Neural progenitor cell (in vitro differentiated cells): ENCODE results near the gene KLC1. TPM values are rescaled to one million over a fixed set of nuclear protein-coding genes. Genes with fewer than 3 reads are reported as not detected.
"Not testable (repeated sequence)": the region's sequence is repeated elsewhere in the genome, so short reads cannot be mapped to it uniquely, and the experiment has no call there.

ENCODE experiments used
- DNase-seq: peaks from one replicate; pipeline ENCODE4 v3.0.0-alpha.2; 2016; ENCODE audit warnings: low spot score
- H2AFZ ChIP-seq: fragments of 200-600 bp; sonication (generic); replicated peaks from 2 replicates; pipeline ENCODE4 v1.6.1; 2016; ENCODE audit warnings: antibody characterized with exemption
- H3F3A ChIP-seq: fragments of 200-600 bp; sonication (generic); 2 replicates; pipeline ENCODE4 v1.6.1; 2016; ENCODE audit warnings: antibody characterized with exemption, low read depth
- H3K27ac ChIP-seq: fragments of 200-600 bp; sonication (generic); 2 replicates; pipeline ENCODE4 v1.5.1; 2016; ENCODE audit warnings: mild to moderate bottlenecking
- H3K27me3 ChIP-seq: fragments of 200-600 bp; sonication (generic); 2 replicates; pipeline ENCODE4 v1.6.1; 2016; ENCODE audit warnings: mild to moderate bottlenecking, moderate library complexity
- H3K36me3 ChIP-seq: fragments of 200-600 bp; sonication (generic); 2 replicates; pipeline ENCODE4 v1.5.1; 2016
- H3K4me1 ChIP-seq: fragments of 200-600 bp; sonication (generic); 2 replicates; pipeline ENCODE4 v1.6.1; 2016; ENCODE audit warnings: mixed run types
- H3K4me2 ChIP-seq: fragments of 200-600 bp; sonication (generic); 2 replicates; pipeline ENCODE4 v1.6.1; 2016
- H3K4me3 ChIP-seq: fragments of 200-600 bp; sonication (generic); 2 replicates; pipeline ENCODE4 v1.5.1; 2016
- H3K79me2 ChIP-seq: fragments of 200-600 bp; sonication (generic); 2 replicates; pipeline ENCODE4 v1.6.1; 2016; ENCODE audit warnings: low read depth
- H3K9ac ChIP-seq: fragments of 200-600 bp; sonication (generic); 2 replicates; pipeline ENCODE4 v1.6.1; 2016
- H3K9me3 ChIP-seq: fragments of 200-600 bp; sonication (generic); 2 replicates; pipeline ENCODE4 v1.5.1; 2016; ENCODE audit warnings: low read depth
- H4K20me1 ChIP-seq: fragments of 200-600 bp; sonication (generic); 2 replicates; pipeline ENCODE4 v1.6.1; 2016; ENCODE audit warnings: low read depth
- H3K27ac Mint-ChIP-seq: 3 replicates; pipeline ENCODE4 v1.8.0; 2021; ENCODE audit warnings: mixed read lengths
- H3K27me3 Mint-ChIP-seq: 2 replicates; pipeline ENCODE4 v1.8.0; 2022; ENCODE audit warnings: low read depth, mild to moderate bottlenecking, inconsistent platforms, moderate library complexity, mixed read lengths; ENCODE audit not compliant: insufficient read depth
- H3K36me3 Mint-ChIP-seq: 3 replicates; pipeline ENCODE4 v1.8.0; 2021; ENCODE audit warnings: mixed read lengths
- H3K4me1 Mint-ChIP-seq: 3 replicates; pipeline ENCODE4 v1.8.0; 2021; ENCODE audit warnings: mixed read lengths
- H3K4me3 Mint-ChIP-seq: 3 replicates; pipeline ENCODE4 v1.8.0; 2021; ENCODE audit warnings: mild to moderate bottlenecking, moderate library complexity, mixed read lengths
- H3K9me3 Mint-ChIP-seq: 3 replicates; pipeline ENCODE4 v1.8.0; 2020; ENCODE audit warnings: mixed read lengths
- EZH2 ChIP-seq: fragments of 200-600 bp; sonication (generic); IDR thresholded peaks from 2 replicates; pipeline ENCODE4 v1.6.1; 2017; ENCODE audit warnings: antibody characterized with exemption, mild to moderate bottlenecking, moderate library complexity
- EZH2phosphoT487 ChIP-seq: fragments of 200-600 bp; sonication (generic); IDR thresholded peaks from 2 replicates; pipeline ENCODE4 v1.6.1; 2017; ENCODE audit warnings: antibody characterized with exemption
- total RNA-seq: library from RNA; depleted of rRNA; stranded (reverse); fragments of >200 nt; gene quantifications from 2 replicates; pipeline ENCODE4 v1.2.3, GENCODE V29; 2015; ENCODE audit warnings: low replicate concordance
- TF ChIP-seq, protein P1 (sequence below): fragments of 200-600 bp; sonication (generic); IDR thresholded peaks from 2 replicates; pipeline ENCODE4 v1.5.1; 2017; ENCODE audit warnings: antibody characterized with exemption, mild to moderate bottlenecking

KLC1 gene
- total RNA-seq, 1 donor from 2014 or later, result 163 TPM

DNA sequence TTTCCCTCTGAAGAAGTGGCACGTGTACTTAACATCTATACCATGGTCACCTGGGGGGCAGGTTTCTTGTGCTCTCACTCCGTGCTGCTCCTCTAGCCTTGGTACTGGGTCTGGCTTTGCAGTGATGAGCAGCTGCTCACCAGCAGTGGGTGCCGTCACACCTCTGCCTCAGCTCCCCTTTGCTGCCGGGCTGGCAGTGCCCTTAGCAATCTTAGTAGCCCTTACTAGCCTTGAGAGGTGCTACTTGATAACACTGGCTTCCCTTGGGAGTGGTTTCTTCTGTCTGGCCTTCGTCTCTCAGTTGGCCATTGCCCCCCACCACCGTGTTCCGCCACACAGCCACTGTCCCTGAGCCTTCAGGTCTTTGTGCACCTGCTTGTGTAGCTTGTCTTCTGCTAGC lies 22.6 kb downstream of the KLC1 start:
- H3K27me3 ChIP-seq, result no peaks in the 10 kb centered on the region
- H3K4me3 Mint-ChIP-seq, result peak overlapping the region; percentile 50
- H3K9me3 Mint-ChIP-seq, result no peaks in the 10 kb centered on the region
- peaks cover 73% of the 10 kb centered on the region for H4K20me1 ChIP-seq
- H3F3A ChIP-seq, result no peaks in the 10 kb centered on the region
- H3K4me1 Mint-ChIP-seq, result peaks cover 23% of the 10 kb centered on the region
- peaks cover 17% of the 10 kb centered on the region for H3K36me3 Mint-ChIP-seq
- TF ChIP-seq EZH2phosphoT487 (no peak), EZH2 (no peak)
- TF ChIP-seq, protein P1, sequence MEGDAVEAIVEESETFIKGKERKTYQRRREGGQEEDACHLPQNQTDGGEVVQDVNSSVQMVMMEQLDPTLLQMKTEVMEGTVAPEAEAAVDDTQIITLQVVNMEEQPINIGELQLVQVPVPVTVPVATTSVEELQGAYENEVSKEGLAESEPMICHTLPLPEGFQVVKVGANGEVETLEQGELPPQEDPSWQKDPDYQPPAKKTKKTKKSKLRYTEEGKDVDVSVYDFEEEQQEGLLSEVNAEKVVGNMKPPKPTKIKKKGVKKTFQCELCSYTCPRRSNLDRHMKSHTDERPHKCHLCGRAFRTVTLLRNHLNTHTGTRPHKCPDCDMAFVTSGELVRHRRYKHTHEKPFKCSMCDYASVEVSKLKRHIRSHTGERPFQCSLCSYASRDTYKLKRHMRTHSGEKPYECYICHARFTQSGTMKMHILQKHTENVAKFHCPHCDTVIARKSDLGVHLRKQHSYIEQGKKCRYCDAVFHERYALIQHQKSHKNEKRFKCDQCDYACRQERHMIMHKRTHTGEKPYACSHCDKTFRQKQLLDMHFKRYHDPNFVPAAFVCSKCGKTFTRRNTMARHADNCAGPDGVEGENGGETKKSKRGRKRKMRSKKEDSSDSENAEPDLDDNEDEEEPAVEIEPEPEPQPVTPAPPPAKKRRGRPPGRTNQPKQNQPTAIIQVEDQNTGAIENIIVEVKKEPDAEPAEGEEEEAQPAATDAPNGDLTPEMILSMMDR, result no peak
- H3K4me1 ChIP-seq, result no peaks in the 10 kb centered on the region
- no peak for DNase-seq
- H3K27me3 Mint-ChIP-seq, result no peaks in the 10 kb centered on the region
- no peaks in the 10 kb centered on the region for H3K36me3 ChIP-seq
- H3K27ac ChIP-seq, result no peak overlapping the region
- no peak overlapping the region for H3K4me3 ChIP-seq
- no peak overlapping the region for H3K4me2 ChIP-seq
- no peaks in the 10 kb centered on the region for H3K9me3 ChIP-seq
- H3K79me2 ChIP-seq, result peaks cover 89% of the 10 kb centered on the region
- H2AFZ ChIP-seq, result no peak overlapping the region
- peak overlapping the region; percentile 22 for H3K9ac ChIP-seq
- H3K27ac Mint-ChIP-seq, result no peak overlapping the region

DNA sequence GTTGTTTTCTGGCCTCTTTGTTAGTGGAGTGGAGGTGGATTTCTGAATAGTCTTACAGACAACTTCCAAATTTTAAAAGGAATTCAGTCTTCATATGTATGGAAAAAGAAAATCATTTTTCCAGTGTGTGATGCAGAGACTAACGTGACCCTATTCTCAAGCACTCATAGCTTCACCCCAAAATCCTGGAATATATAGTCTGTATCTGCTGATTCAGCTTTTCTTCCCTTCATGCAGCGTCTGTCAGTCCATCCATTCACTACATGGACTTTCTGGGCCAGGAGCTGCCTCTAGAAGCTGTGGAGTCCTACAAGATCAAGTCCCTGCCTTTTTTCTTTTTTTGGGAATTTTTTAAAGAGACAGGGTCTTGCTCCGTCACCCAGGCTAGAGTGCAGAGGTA lies 23.8 kb downstream of the KLC1 start:
- H3K9ac ChIP-seq, result no peak overlapping the region
- H3F3A ChIP-seq, result no peaks in the 10 kb centered on the region
- H3K27me3 Mint-ChIP-seq, result no peaks in the 10 kb centered on the region
- DNase-seq, result no peak
- no peaks in the 10 kb centered on the region for H3K36me3 ChIP-seq
- H3K27me3 ChIP-seq, result no peaks in the 10 kb centered on the region
- no peaks in the 10 kb centered on the region for H3K9me3 Mint-ChIP-seq
- no peak overlapping the region for H3K4me3 Mint-ChIP-seq
- no peak overlapping the region for H2AFZ ChIP-seq
- H3K4me3 ChIP-seq, result no peak overlapping the region
- H3K79me2 ChIP-seq, result peaks cover 81% of the 10 kb centered on the region
- H3K27ac ChIP-seq, result peak overlapping the region; percentile 35
- no peaks in the 10 kb centered on the region for H3K4me1 ChIP-seq
- H3K36me3 Mint-ChIP-seq, result peaks cover 22% of the 10 kb centered on the region
- H3K27ac Mint-ChIP-seq, result peak overlapping the region; percentile 7
- peaks cover 23% of the 10 kb centered on the region for H3K4me1 Mint-ChIP-seq
- H3K9me3 ChIP-seq, result no peaks in the 10 kb centered on the region
- peaks cover 64% of the 10 kb centered on the region for H4K20me1 ChIP-seq
- H3K4me2 ChIP-seq, result no peak overlapping the region
- TF ChIP-seq EZH2phosphoT487 (no peak), EZH2 (no peak)
- TF ChIP-seq, protein P1, result no peak

DNA sequence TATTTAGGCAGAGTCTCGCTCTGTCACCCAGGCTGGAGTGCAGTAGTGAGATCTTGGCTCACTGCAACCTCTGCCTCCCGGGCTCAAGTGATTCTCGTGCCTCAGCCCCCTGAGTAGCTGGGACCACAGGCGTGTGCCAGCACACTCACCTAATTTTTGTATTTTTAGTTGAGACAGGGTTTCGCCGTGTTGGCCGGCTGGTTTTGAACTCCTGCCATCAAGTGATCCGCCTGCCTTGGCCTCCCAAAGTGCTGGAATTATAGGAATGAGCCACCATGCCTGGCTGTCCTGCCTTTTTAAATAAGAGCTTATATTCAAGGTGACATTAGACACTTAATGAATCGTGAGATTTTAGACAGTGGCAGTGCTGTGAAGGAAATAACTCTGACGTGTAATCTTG lies 24.3 kb downstream of the KLC1 start:
- not testable (repeated sequence) for H3K4me3 Mint-ChIP-seq, H3K27ac Mint-ChIP-seq, H3K4me3 ChIP-seq, H3K27me3 ChIP-seq, H2AFZ ChIP-seq, H3F3A ChIP-seq, H3K9me3 Mint-ChIP-seq, H3K9ac ChIP-seq, H3K4me1 ChIP-seq, H3K9me3 ChIP-seq, H3K4me2 ChIP-seq, DNase-seq, H3K36me3 ChIP-seq, H3K27me3 Mint-ChIP-seq
- Histone ChIP-seq H4K20me1 (peaks cover 60% of the 10 kb centered on the region), H3K79me2 (peaks cover 76% of the 10 kb centered on the region), H3K27ac (peak overlapping the region; percentile 35)
- H3K36me3 Mint-ChIP-seq, result peaks cover 24% of the 10 kb centered on the region
- H3K4me1 Mint-ChIP-seq, result peaks cover 23% of the 10 kb centered on the region

DNA sequence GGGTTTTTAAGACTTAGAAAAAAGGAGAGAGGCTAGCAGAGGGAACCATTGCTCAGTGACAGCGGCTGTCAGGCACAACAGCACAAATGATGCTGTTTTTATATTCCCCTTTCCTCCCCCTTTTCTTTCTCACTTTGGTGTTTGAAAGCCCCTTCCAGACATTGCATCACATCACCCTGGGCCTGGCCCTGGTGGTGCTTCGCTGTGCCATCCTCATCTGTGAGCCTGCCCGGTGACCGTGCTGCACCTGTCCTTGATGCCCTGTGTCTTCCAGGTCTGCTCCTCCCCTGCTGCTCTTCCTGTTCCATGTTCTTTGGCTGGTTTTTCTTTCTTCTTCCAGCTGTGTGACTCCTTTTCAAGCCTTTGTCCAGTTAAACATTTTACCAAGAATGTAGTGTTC lies 24.8 kb downstream of the KLC1 start:
- Histone ChIP-seq H3K36me3 (no peaks in the 10 kb centered on the region), H3K27ac (no peak overlapping the region), H3K27me3 (no peaks in the 10 kb centered on the region), H3K79me2 (peaks cover 71% of the 10 kb centered on the region), H3K4me2 (no peak overlapping the region), H4K20me1 (peaks cover 60% of the 10 kb centered on the region), H3F3A (no peaks in the 10 kb centered on the region), H3K4me1 (no peaks in the 10 kb centered on the region), H3K9ac (no peak overlapping the region), H3K4me3 (no peak overlapping the region), H2AFZ (no peak overlapping the region), H3K9me3 (no peaks in the 10 kb centered on the region)
- Mint-ChIP-seq H3K4me1 (peaks cover 23% of the 10 kb centered on the region), H3K36me3 (peaks cover 22% of the 10 kb centered on the region), H3K4me3 (no peak overlapping the region), H3K9me3 (no peaks in the 10 kb centered on the region), H3K27ac (peak overlapping the region; percentile 6), H3K27me3 (no peaks in the 10 kb centered on the region)
- TF ChIP-seq EZH2phosphoT487, result no peak
- TF ChIP-seq EZH2, result no peak
- TF ChIP-seq, protein P1, result no peak
- no peak for DNase-seq
